SK-N-SH (cell line): Measurements from ENCODE around the gene KRTAP15-1. TPM values are rescaled to one million over a fixed set of nuclear protein-coding genes. Genes with fewer than 3 reads are reported as not detected.

ENCODE experiments used
- CTCF ChIA-PET: fragments of 300-600, 350-600 bp; formaldehyde crosslinking; extraction: SDS; loops from one replicate; lab custom pipeline; 2021; lab: Yijun Ruan, JAX
- POLR2A ChIA-PET: fragments of 350-600 bp; sonication (Branson Sonifier 250); formaldehyde crosslinking; extraction: SDS; loops from one replicate; lab custom pipeline; 2020; ENCODE audit warnings: antibody characterized with exemption, inconsistent platforms; lab: Yijun Ruan, JAX
- DNase-seq: peaks from one replicate; pipeline ENCODE4 v3.0.0; 2012
- H2AFZ ChIP-seq: fragments of 200-600 bp; sonication (generic); 2 replicates; pipeline ENCODE4 v1.8.1; 2016; ENCODE audit warnings: antibody characterized with exemption, mild to moderate bottlenecking, low read depth
- H3F3A ChIP-seq: fragments of 200-600 bp; sonication (generic); replicated peaks from 2 replicates; pipeline ENCODE3; 2016; ENCODE audit warnings: antibody characterized with exemption, mild to moderate bottlenecking; ENCODE audit not compliant: insufficient read depth
- H3K27ac ChIP-seq, 2 experiments: fragments of 200-500 bp in 1 of 2; fragments of 200-600 bp in 1 of 2; sonication (Bioruptor generic) in 1 of 2; sonication (generic), shearing (Covaris generic) in 1 of 2; 2 replicates each; pipeline versions ENCODE4 v1.5.1 to v1.6.1; 2014 to 2016; ENCODE audit warnings: low read depth in 2 of 2, inconsistent platforms in 1 of 2, low read length in 1 of 2, mild to moderate bottlenecking in 1 of 2, mixed read lengths in 1 of 2
- H3K27me3 ChIP-seq: fragments of 200-600 bp; sonication (generic), shearing (Covaris generic); 2 replicates; pipeline ENCODE4 v1.6.1; 2016; ENCODE audit warnings: mixed run types; ENCODE audit not compliant: insufficient read depth
- H3K36me3 ChIP-seq, 2 experiments: fragments of 200-500 bp in 1 of 2; fragments of 200-600 bp in 1 of 2; sonication (Bioruptor generic) in 1 of 2; sonication (generic) in 1 of 2; replicated peaks in 1 of 2; 2 replicates each; pipeline versions ENCODE3 to v1.5.1; 2014 to 2016; ENCODE audit warnings: low read length in 1 of 2, mild to moderate bottlenecking in 1 of 2; ENCODE audit not compliant: insufficient read depth in 2 of 2, control insufficient read depth in 1 of 2
- H3K4me1 ChIP-seq, 2 experiments: fragments of 200-500 bp in 1 of 2; fragments of 200-600 bp in 1 of 2; sonication (Bioruptor generic) in 1 of 2; sonication (generic), shearing (Covaris generic) in 1 of 2; 2 replicates each; pipeline versions ENCODE4 v1.5.1 to v1.6.1; 2014 to 2016; ENCODE audit warnings: low read depth in 1 of 2, low read length in 1 of 2, mixed run types in 1 of 2; ENCODE audit not compliant: insufficient read depth in 2 of 2, control insufficient read depth in 1 of 2
- H3K4me2 ChIP-seq: fragments of 200-600 bp; sonication (generic), shearing (Covaris generic); 2 replicates; pipeline ENCODE4 v1.6.1; 2017; ENCODE audit warnings: mixed run types
- H3K4me3 ChIP-seq, 2 experiments: fragments of 200-500 bp in 1 of 2; fragments of 200-600 bp in 1 of 2; sonication (Bioruptor generic) in 1 of 2; sonication (generic), shearing (Covaris generic) in 1 of 2; 2 replicates each; pipeline versions ENCODE4 v1.5.1 to v1.8.1; 2014 to 2016; ENCODE audit warnings: low read depth in 2 of 2, inconsistent platforms in 1 of 2, low read length in 1 of 2, mild to moderate bottlenecking in 1 of 2, mixed read lengths in 1 of 2, moderate library complexity in 1 of 2
- H3K79me2 ChIP-seq: fragments of 200-600 bp; sonication (generic); 2 replicates; pipeline ENCODE4 v1.8.1; 2017; ENCODE audit warnings: mild to moderate bottlenecking; ENCODE audit not compliant: insufficient read depth
- H3K9ac ChIP-seq: fragments of 200-600 bp; sonication (generic); 2 replicates; pipeline ENCODE4 v1.6.1; 2017; ENCODE audit warnings: mixed run types
- H3K9me2 ChIP-seq: fragments of 200-600 bp; sonication (generic); 2 replicates; pipeline ENCODE4 v1.6.1; 2017; ENCODE audit warnings: mixed run types
- H3K9me3 ChIP-seq: fragments of 200-600 bp; sonication (generic); 2 replicates; pipeline ENCODE4 v1.6.1; 2017; ENCODE audit warnings: mixed run types, mild to moderate bottlenecking, moderate library complexity
- H4K20me1 ChIP-seq: fragments of 200-600 bp; sonication (generic); 2 replicates; pipeline ENCODE4 v1.6.1; 2017; ENCODE audit warnings: mild to moderate bottlenecking, mixed run types; ENCODE audit not compliant: insufficient read depth
- CTCF ChIP-seq: fragments of 200-600 bp; sonication (generic); IDR thresholded peaks from 2 replicates; pipeline ENCODE4 v1.6.1; 2017; ENCODE audit warnings: antibody characterized with exemption, mild to moderate bottlenecking, moderate library complexity
- ELF1 ChIP-seq: IDR thresholded peaks from 2 replicates; pipeline ENCODE4 v1.4.0; 2012
- EP300 ChIP-seq, 2 experiments: IDR thresholded peaks; 2 replicates each; pipeline versions ENCODE4 v1.4.0 to v1.6.1; 2012; ENCODE audit warnings: borderline replicate concordance in 1 of 2, low read depth in 1 of 2, low read length in 1 of 2
- FOSL2 ChIP-seq: IDR thresholded peaks from 2 replicates; pipeline ENCODE4 v1.4.0; 2012; ENCODE audit warnings: low read depth, mild to moderate bottlenecking, moderate library complexity, borderline replicate concordance
- FOXM1 ChIP-seq: IDR thresholded peaks from 2 replicates; pipeline ENCODE4 v1.4.0; 2012; ENCODE audit warnings: low read depth, mild to moderate bottlenecking
- GATA2 ChIP-seq: sonication (generic); formaldehyde crosslinking; IDR thresholded peaks from 2 replicates; pipeline ENCODE4 v1.5.0; 2020; ENCODE audit warnings: mild to moderate bottlenecking, missing genetic modification reagents
- MEF2A ChIP-seq: IDR thresholded peaks from 2 replicates; pipeline ENCODE4 v1.4.0; 2012; ENCODE audit warnings: low read depth, borderline replicate concordance
- MXI1 ChIP-seq: IDR thresholded peaks from 2 replicates; pipeline ENCODE4 v1.6.1; 2012; ENCODE audit warnings: mild to moderate bottlenecking, low read depth, low read length, improper control_type of control experiment
- NRF1 ChIP-seq: IDR thresholded peaks from 2 replicates; pipeline ENCODE4 v1.6.1; 2012; ENCODE audit warnings: low read depth, mild to moderate bottlenecking, low read length
- RAD21 ChIP-seq: IDR thresholded peaks from 2 replicates; pipeline ENCODE4 v1.6.1; 2012; ENCODE audit warnings: mild to moderate bottlenecking, low read length
- RCOR1 ChIP-seq: fragments of 150-350 bp; IDR thresholded peaks from 2 replicates; pipeline ENCODE4 v1.6.1; 2017; ENCODE audit warnings: antibody characterized with exemption, low read length
- REST ChIP-seq: IDR thresholded peaks from 2 replicates; pipeline ENCODE4 v1.6.1; 2012; ENCODE audit warnings: mild to moderate bottlenecking, low read depth, low read length, moderate library complexity
- RFX5 ChIP-seq: IDR thresholded peaks from 2 replicates; pipeline ENCODE4 v1.6.1; 2012; ENCODE audit warnings: mild to moderate bottlenecking, improper control_type of control experiment, low read length
- SIN3A ChIP-seq: IDR thresholded peaks from 2 replicates; pipeline ENCODE4 v1.6.1; 2012; ENCODE audit warnings: low read depth, mild to moderate bottlenecking, low read length, moderate library complexity, borderline replicate concordance
- TEAD4 ChIP-seq: IDR thresholded peaks from 2 replicates; pipeline ENCODE4 v1.4.0; 2012; ENCODE audit warnings: mild to moderate bottlenecking, borderline replicate concordance; ENCODE audit not compliant: insufficient read depth
- USF1 ChIP-seq: IDR thresholded peaks from 2 replicates; pipeline ENCODE4 v1.4.0; 2012; ENCODE audit warnings: low read depth, borderline replicate concordance
- ZBTB33 ChIP-seq: IDR thresholded peaks from 2 replicates; pipeline ENCODE4 v1.4.0; 2012; ENCODE audit warnings: low read depth, borderline replicate concordance
- WGBS: methylation state at CpG from one replicate; pipeline ENCODE4 v1.1.6; 2017; ENCODE audit warnings: low lambda C conversion rate; 5-methylcytosine and 5-hydroxymethylcytosine counted together
- polyA plus RNA-seq, 3 experiments: library from polyadenylated mRNA; depleted of rRNA; stranded (reverse); fragments of >200 nt; gene quantifications; 2 replicates each; pipeline ENCODE4 v1.2.3, GENCODE V29; 2012

Gene KRTAP15-1
- polyA plus RNA-seq, 1 of the 3 experiments (the other 2 are of a cell fraction) = not detected

- no peaks in the 10 kb centered on the region for H3K9me3 ChIP-seq
- H2AFZ ChIP-seq = no peak overlapping the region
- no peaks in the 10 kb centered on the region for H4K20me1 ChIP-seq
- H3K4me1 ChIP-seq = no peaks in the 10 kb centered on the region
- H3K9me2 ChIP-seq = no peaks in the 10 kb centered on the region
- POLR2A ChIA-PET = no interaction called here
- no peak overlapping the region for H3K4me3 ChIP-seq
- TF ChIP-seq MXI1 (no peak), CTCF (no peak), FOXM1 (no peak), NRF1 (no peak), REST (no peak), GATA2 (CRISPR knock-in tag) (no peak), RAD21 (no peak), ELF1 (no peak), EP300 (IDR thresholded peaks at IDR 0.05; ENCODE audit: borderline replicate concordance in 1 of 2, low read depth in 1 of 2, low read length in 1 of 2) (no peak), TEAD4 (no peak), MEF2A (no peak)
- CTCF ChIA-PET = no interaction called here
- no peak for DNase-seq
- H3K27ac ChIP-seq = no peak overlapping the region
- H3K4me2 ChIP-seq = no peak overlapping the region
- WGBS = 2% methylated on average over 5 of the region's 5 CpGs
- no peak overlapping the region for H3K9ac ChIP-seq
- H3K36me3 ChIP-seq = no peaks in the 10 kb centered on the region
- H3F3A ChIP-seq = no peaks in the 10 kb centered on the region
- no peaks in the 10 kb centered on the region for H3K79me2 ChIP-seq
- no peaks in the 10 kb centered on the region for H3K27me3 ChIP-seq
These were observed 24.1 kb upstream of the KRTAP15-1 start for GRCh38 chr21:30415993-30416392.

GRCh38 chr21:30425826-30426225 lies 14.2 kb upstream of the KRTAP15-1 start, which contains the start of gene KRTAP13-3:
Gene KRTAP13-3 (minus strand): TSS chr21:30425926. CDS start chr21:30425912, 14 bp downstream.
- Histone ChIP-seq H3K9me2 (no peaks in the 10 kb centered on the region), H3K9ac (no peak within 1 kb of the TSS), H3K4me1 (no peaks in the 10 kb centered on the region), H2AFZ (no peak within 1 kb of the TSS), H3K4me3 (no peak within 1 kb of the TSS), H3K79me2 (no peaks in the 10 kb centered on the region), H3K4me2 (no peak within 1 kb of the TSS), H3K27me3 (no peaks in the 10 kb centered on the region), H4K20me1 (no peaks in the 10 kb centered on the region), H3K9me3 (no peaks in the 10 kb centered on the region), H3K36me3 (no peaks in the 10 kb centered on the region), H3K27ac (no peak within 1 kb of the TSS), H3F3A (no peaks in the 10 kb centered on the region)
- 9% methylated on average over 5 of the region's 5 CpGs for WGBS
- ChIA-PET CTCF (no interaction called here), POLR2A (no interaction called here)
- no peak for DNase-seq
- TF ChIP-seq USF1 (no peak), MEF2A (no peak), TEAD4 (no peak), EP300 (IDR thresholded peaks at IDR 0.05; ENCODE audit: borderline replicate concordance in 1 of 2, low read depth in 1 of 2, low read length in 1 of 2) (no peak), RCOR1 (no peak), FOSL2 (no peak), RFX5 (no peak), CTCF (no peak), SIN3A (no peak), ELF1 (no peak), MXI1 (no peak), ZBTB33 (no peak)
